ENCODE data around the gene TNFSF15. TPM values are rescaled to one million over a fixed set of nuclear protein-coding genes. Genes with fewer than 3 reads are reported as not detected.

TNFSF15 gene
- total RNA-seq, result 5.8 TPM

DNA sequence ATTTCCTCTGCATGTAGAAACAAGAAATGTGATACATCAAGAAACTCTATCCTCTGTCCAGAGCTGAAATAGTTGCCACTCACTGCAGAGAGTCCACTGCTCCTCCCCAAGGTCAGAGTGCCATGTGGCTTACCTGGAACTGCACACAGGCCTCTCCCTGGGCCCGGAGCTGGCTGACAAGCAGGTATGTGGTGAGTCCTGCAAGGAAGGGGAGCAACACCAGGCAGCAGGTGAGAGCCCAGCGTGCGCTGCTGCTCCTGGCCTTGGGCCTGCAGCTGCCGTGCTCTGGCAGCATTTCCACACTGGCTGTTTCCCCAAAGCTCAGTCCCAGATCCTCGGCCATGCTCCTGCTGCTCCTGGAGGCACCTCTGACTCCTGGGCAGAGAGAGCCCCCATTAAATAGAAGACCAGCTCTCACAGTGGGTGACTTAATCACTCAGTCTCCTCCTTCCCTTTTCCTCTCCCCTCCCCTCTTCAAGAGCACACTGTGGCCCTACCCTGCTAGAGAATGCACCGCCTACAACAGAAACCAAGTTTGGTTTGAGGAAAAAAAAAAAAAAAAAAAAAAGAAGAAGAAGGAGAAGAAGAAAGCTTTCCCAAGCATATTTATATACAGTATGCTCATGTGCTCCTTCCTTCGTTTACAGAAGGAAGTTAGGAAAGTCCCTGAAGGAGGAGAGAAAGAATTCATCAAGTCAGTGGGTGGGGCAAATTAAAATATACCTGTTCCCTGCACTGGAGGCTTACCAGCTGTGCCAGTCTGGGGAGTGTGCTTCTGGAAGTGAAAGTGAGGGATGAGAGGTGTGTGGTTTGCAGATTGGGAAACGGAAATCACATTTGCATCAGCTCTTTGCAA lies at the start of gene TNFSF15:
Gene TNFSF15 (minus strand): TSS at position 370 of the 856 bp plus-strand sequence. CDS start 27 bp downstream, at position 343.

Other genes starting within 250 kb of the TNFSF15 start
- gene ATP6V1G1, start 218.3 kb downstream of the TNFSF15 start, total RNA-seq, result 120 TPM
- 7.7 TPM for gene TMEM268, start 194.7 kb downstream of the TNFSF15 start, total RNA-seq
- not detected for gene TEX53, start 148.2 kb downstream of the TNFSF15 start, total RNA-seq
- not detected for gene TEX48, start 123.8 kb downstream of the TNFSF15 start, total RNA-seq
- 1.5 TPM for gene TNFSF8, start 124.6 kb upstream of the TNFSF15 start, total RNA-seq

Data from metanephros (tissue), 1 donor.